Activated CD4-positive, alpha-beta T cell treated with anti-CD3 and anti-CD28 coated beads, Interleukin-2, Interleukin-4, amounts not matched to agents 100 ng/mL and 50 ng/mL, durations not matched to agents 16 hours and 8 hours (primary cell): ENCODE results near the gene SPTBN1.
A peak's percentile ranks its signal among the peaks of the same experiment; 100 is the strongest.

Experiments used
- DNase-seq: peaks from one replicate; pipeline ENCODE4 v3.0.0-alpha.2; 2020; ENCODE audit warnings: low spot score

SPTBN1 gene

GRCh38 chr2:54556621-54557121 is 100.5 kb downstream of the SPTBN1 start:
- DNase-seq, result no peak

DNA sequence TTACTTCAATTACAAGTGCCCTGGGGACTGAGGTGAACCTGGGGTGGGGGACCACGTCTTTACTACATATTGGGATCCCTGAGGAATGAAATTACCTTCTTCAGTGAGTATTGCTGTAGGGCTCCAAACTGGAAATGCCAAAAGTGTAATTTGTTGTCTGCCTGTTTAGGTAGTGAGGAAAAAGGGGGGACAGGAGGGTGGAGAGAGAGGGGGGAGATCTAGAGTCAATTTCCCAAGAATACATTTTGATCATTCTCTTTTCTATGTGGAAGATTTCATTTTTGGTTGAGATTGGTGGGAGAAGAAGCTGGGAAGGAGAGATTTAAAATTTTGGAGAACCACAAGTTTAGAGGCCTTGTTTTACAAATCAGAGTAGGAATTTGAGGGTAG is 101.1 kb downstream of the SPTBN1 start:
- DNase-seq, result no peak

GRCh38 chr2:54557601-54558187 is 101.6 kb downstream of the SPTBN1 start:
- peak; percentile 68 for DNase-seq

DNA sequence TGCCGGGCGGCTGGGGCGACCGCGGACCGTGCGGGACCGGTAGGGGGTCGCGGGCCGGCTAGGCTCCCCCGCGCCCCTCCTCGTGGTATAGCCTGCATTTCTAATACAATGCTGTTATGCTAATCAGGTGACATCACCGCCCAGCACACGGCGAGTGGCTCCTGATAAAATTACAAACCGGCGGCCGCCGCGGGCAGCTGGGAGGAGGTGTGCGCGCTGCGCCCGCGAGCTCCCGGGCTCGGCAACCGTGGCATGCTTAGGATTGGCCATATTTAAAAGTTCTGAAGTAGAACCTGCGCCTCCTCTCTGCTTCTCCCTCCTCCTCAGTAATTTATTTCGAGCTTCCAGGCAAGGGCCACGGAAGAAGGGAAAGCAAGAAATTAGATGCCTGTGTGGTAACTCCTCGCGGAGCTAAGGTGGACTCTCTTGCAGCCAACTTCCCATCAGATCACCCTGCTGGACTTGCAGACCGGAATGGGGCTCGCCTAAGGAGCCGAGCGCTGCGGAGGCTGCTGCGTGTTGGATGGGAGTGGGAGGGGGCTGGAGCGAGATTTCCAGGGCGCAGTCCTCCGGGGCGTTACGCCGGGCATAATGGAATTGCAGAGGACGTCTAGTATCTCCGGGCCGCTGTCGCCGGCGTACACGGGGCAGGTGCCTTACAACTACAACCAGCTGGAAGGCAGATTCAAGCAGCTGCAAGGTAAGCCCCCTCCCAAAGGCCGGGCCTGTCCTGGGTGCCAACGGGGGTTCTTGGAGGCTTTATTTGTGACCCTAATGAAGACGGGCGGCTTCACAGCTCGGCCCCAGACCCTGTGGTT is 102.3 kb downstream of the SPTBN1 start:
- DNase-seq, result peak; percentile 72

- no peak for DNase-seq
These were observed 102.9 kb downstream of the SPTBN1 start for GRCh38 chr2:54559006-54559445.

DNA sequence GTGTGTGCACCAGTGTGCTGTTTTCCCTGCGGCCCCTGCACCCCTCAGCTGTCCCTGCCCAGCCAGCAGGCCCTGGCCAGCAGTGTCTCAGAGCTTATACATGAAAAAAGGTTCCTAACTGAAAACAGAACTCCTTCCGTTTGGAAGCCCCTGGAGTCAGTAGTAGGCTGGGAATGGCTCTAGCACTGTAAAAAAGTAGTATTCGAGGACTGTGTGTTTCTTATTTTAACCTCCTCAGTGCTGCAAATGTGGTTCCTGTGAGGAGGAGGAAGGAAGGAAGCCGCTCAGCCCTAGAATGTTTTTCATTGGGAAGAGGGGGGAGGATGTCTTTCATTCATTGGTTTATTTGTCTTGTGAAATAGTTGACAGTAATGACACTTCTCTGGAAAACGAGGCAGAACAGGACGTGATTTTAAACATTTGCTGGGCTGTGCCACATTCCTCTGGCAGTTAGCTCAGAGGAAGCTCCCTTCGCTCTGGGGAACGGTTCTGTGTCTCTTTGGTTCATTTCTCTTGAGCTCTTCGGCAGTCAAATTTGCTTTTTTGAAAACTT is 103.5 kb downstream of the SPTBN1 start:
- DNase-seq, result peak; percentile 42

DNA sequence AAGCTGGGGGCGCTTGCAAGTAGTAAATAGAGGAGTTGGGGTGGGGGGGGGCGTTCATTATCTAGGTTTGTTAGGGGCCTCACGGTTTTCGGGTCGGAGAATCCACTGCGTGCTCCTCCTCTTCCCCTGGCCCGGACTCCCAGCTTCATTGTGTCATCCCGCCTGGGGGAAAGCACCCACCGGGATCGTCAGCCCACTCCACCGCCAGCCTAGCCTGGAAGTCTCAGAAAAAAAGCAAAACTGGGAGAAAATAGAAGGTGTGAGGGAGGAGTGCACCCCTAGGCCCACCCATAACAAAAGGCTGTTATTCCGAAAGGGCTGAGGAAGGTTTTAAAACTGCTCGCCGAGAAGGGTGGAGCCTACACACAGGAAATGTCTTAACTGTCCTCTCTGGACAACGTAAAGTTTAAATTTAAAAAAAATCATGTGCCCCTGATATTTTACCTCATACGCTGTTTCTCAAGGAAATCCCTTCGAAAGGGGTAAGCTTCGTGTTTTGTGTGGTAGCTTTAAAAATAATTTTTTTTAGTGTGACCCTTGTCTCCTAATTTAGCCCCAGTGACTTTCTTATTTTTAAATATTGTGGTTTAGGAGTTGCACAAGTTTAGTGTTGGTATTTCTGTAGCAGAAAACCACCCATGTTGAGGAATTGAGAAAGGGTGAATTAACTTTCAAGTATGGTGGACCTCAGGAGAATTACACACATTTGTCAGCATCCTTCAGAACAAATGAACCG is 104.2 kb downstream of the SPTBN1 start:
- peak; percentile 63 for DNase-seq

DNA sequence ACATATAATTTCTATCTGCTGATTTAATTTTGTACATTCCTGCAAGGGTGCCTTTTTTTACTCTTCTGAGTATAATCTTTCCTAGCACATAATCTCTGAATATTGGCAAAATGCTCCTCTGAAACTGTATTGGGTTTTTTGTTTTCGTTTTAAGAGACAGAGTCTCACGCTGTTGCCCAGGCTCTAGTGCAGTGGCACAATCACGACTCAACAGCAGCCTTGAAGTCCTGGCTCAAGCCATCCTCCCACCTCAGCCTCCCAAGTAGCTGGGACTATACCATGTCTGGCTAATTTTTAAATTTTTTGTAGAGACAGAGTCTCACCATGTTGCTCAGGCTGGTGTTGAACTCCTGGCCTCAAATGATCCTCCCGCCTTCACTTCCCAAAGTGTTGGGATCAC is 104.9 kb downstream of the SPTBN1 start:
- no peak for DNase-seq

GRCh38 chr2:54564439-54564838 is 108.3 kb downstream of the SPTBN1 start:
- no peak for DNase-seq

- DNase-seq, result no peak
These were observed 109.4 kb downstream of the SPTBN1 start for GRCh38 chr2:54565551-54565950.

GRCh38 chr2:54566896-54567295 is 110.8 kb downstream of the SPTBN1 start:
- no peak for DNase-seq

DNA sequence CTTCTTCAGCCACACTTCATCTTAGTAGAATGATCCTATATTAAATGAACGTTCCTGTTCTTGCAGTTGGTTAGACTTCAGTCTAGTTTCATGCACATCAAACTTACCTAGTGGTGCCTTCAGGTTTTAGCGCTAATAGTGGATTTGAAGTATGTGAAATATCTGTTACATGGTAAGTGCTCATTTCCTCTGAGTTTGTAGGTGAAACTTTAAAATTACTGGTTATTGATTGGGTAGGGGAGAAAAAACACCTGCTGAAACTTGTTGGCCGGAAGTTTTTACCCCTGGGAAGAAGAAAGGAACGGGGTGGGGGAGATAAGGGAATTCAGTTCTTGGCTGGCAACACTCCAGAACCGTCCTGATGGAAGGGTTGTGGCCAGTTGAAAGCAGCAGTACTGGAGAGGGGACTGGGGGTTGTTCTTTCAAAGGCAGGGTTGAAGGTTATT is 112.8 kb downstream of the SPTBN1 start:
- DNase-seq, result no peak

- no peak for DNase-seq
These were observed 113.7 kb downstream of the SPTBN1 start for GRCh38 chr2:54569745-54570301.

GRCh38 chr2:54570321-54570855 is 114.3 kb downstream of the SPTBN1 start:
- DNase-seq, result no peak

DNA sequence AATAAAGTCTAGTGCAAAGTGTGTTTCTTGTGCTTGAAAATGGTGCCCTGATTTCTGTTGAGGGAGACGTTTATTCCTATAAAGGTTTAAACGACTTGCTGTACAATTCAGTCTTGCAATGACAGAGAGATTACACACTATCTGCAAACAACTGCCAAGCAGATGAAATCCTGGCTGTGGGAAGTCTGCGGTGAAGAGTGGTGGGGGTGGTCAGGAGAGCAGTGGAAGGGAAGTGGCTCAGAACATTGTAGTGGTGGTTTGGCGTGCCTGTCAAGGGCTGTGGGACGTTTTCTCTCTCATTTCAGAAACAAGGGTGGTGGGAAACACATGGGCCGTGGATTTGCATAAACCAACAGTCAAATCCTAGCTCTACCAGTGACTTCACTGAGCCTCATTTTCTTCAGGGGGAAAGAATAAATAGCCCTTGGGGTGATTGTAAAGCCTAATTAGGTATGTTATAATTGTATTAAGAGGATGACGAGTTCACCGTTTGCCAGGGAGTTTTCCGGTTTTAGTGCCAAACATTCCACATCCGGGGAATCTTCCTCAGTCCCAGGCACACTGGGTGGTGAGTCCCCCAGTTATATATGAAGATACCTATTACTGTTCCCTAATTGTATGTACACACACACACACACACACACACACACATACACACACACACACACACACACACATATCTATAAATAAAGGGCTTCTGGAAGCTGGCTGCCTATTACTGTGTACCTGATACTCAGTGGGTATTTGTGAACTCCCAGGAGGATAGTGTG is 115.0 kb downstream of the SPTBN1 start:
- peak; percentile 90 for DNase-seq

DNA sequence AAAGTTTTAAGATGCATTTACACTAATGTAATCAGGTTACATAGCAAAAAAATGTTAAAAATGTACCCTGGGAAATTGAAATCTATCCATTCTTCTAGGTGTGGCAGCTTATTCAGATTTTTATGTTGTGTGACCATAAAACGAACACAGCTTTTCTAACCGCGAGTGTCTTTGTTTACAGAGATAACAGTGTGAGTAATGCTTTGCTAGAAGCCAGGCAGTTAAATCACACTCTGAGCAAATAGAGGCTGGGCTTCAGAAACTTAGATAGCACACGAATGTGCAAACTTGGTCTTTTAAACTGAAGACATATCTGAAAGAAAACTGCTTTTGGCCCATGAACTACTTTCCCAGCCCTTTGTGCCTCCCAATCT is 116.1 kb downstream of the SPTBN1 start:
- peak; percentile 69 for DNase-seq

DNA sequence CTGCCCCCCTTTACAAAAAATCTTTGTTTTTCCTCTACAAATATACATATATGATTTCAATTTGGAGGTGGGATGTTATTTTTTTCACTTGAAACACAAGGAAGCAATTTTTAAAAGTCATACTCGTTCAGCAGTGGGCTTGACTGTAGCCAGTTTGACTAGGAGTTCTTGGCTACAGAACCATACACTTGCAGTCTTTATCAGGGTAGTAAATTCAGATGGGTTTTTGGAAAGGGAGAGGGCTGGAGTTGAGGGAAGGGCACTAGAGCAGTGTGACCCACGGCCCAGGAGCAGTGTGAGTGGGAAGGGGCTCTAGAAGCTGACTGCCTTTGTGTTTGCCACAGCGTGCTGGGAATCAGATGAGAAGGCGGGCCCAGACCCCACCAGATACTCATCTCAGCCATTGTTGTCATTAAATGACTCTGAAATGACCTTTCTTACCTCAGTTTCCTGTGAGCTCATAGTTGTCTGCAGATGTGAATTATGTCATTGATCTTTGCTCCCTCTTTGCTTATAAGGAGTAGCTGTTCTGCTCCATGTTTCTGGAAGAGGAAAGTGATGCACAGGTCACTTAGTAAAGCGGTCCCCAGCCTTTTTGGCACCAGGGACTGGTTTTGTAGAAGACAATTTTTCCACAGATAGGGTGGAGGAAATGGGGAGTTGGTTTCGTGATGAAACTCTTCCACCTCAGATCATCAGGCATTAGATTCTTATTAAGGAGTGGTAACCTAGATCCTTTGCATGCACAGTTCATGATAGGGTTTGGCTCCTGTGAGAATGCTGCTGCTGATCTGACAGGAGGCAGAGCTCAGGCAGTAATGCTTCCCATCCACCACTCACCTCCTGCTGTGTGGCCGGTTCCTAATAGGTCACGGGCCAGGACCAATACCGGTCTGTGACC is 116.8 kb downstream of the SPTBN1 start:
- DNase-seq, result peak; percentile 77

GRCh38 chr2:54573537-54573919 is 117.4 kb downstream of the SPTBN1 start:
- DNase-seq, result no peak

- DNase-seq, result peak; percentile 87
These were observed 118.2 kb downstream of the SPTBN1 start for GRCh38 chr2:54574107-54574859.
